Activated naive CD4-positive, alpha-beta T cell treated with anti-CD3 and anti-CD28 coated beads, Interleukin-2, amount 50 U/mL, for 72 hours (primary cell): Measurements from ENCODE around the gene RMND5B. TPM values are rescaled to one million over a fixed set of nuclear protein-coding genes. Genes with fewer than 3 reads are reported as not detected.

Source experiments
- ATAC-seq, 2 donors: fragments of 150-1000 bp; cut with Tn5 transposase; 2 replicates each; pipeline ENCODE4 v1.10.0; 2021; ENCODE audit warnings: mild to moderate bottlenecking in 2 of 2, moderate library complexity in 2 of 2
- DNase-seq, 2 donors: peaks; one replicate each; pipeline ENCODE4 v3.0.0; 2021 to 2022; ENCODE audit warnings: low spot score in 2 of 2
- H3K27ac Mint-ChIP-seq, 2 donors: one replicate each; pipeline ENCODE4 v1.8.0; 2022; ENCODE audit warnings: mild to moderate bottlenecking in 2 of 2, mixed read lengths in 2 of 2
- H3K36me3 Mint-ChIP-seq, 2 donors: one replicate each; pipeline ENCODE4 v1.8.0; 2022; ENCODE audit warnings: mixed read lengths in 2 of 2
- H3K9me3 Mint-ChIP-seq, 2 donors: one replicate each; pipeline ENCODE4 v1.8.0; 2022; ENCODE audit warnings: mixed read lengths in 2 of 2
- total RNA-seq, 2 donors: library from RNA; stranded (reverse); gene quantifications; one replicate each; pipeline ENCODE4 v1.2.3, GENCODE V29; 2022

RMND5B gene
- total RNA-seq, 2 donors from 2014 or later: 29.2 to 34.0 TPM

GRCh38 chr5:178145965-178146820 is 15.4 kb downstream of the RMND5B start:
- peak; percentile 70 to 79 for ATAC-seq
- Mint-ChIP-seq H3K27ac (peak overlapping the region; percentile 44 to 66), H3K36me3 (peaks cover 14 to 16% of the 10 kb centered on the region in 2 donors), H3K9me3 (no peaks in the 10 kb centered on the region)
- DNase-seq: peak; percentile 67 to 71

GRCh38 chr5:178147406-178147805 is 16.6 kb downstream of the RMND5B start:
- peak overlapping the region in 1 of 2 donors; percentile 43 for H3K27ac Mint-ChIP-seq
- H3K36me3 Mint-ChIP-seq: peaks cover 14 to 22% of the 10 kb centered on the region in 2 donors
- no peak for ATAC-seq

GRCh38 chr5:178149199-178149932 is 18.6 kb downstream of the RMND5B start:
- Mint-ChIP-seq H3K9me3 (no peaks in the 10 kb centered on the region), H3K27ac (peak overlapping the region; percentile 70 to 96), H3K36me3 (peaks cover 25 to 28% of the 10 kb centered on the region in 2 donors)
- DNase-seq (no peak), ATAC-seq (no peak)

More at GRCh38 chr5:178147406-178147805, 16.6 kb downstream of the RMND5B start:
- no peak for DNase-seq
- no peaks in the 10 kb centered on the region for H3K9me3 Mint-ChIP-seq

- ATAC-seq (no peak), DNase-seq (no peak)
- H3K27ac Mint-ChIP-seq: peak overlapping the region; percentile 72 to 96
- peaks cover 23 to 25% of the 10 kb centered on the region in 2 donors for H3K36me3 Mint-ChIP-seq
- H3K9me3 Mint-ChIP-seq: no peaks in the 10 kb centered on the region
Observed at GRCh38 chr5:178150977-178151734, 20.3 kb downstream of the RMND5B start.

- peak overlapping the region; percentile 90 to 96 for H3K27ac Mint-ChIP-seq
- no peaks in the 10 kb centered on the region for H3K9me3 Mint-ChIP-seq
- DNase-seq (no peak), ATAC-seq (no peak)
- peaks cover 23 to 24% of the 10 kb centered on the region in 2 donors for H3K36me3 Mint-ChIP-seq
Observed at GRCh38 chr5:178152491-178153444, 22.0 kb downstream of the RMND5B start.

- ATAC-seq: peak; percentile 97 to 99
- Mint-ChIP-seq H3K27ac (peak within 1 kb of the TSS; percentile 96 to 97), H3K36me3 (peaks cover 14 to 23% of the 10 kb centered on the region in 2 donors), H3K9me3 (no peaks in the 10 kb centered on the region)
- peak; percentile 99 for DNase-seq
Observed at GRCh38 chr5:178153530-178154340, 22.9 kb downstream of the RMND5B start, which contains the start of gene NHP2. Gene NHP2, minus strand, starts transcription at chr5:178153885. Its CDS starts 68 bp downstream, at chr5:178153817.

- ATAC-seq (no peak), DNase-seq (no peak)
Observed at GRCh38 chr5:178155065-178155464, 24.3 kb downstream of the RMND5B start.

GRCh38 chr5:178160176-178160575 is 29.4 kb downstream of the RMND5B start:
- no peak for DNase-seq
- ATAC-seq: no peak
- Mint-ChIP-seq H3K9me3 (no peaks in the 10 kb centered on the region), H3K36me3 (no peaks in the 10 kb centered on the region), H3K27ac (no peak overlapping the region)

More at GRCh38 chr5:178155065-178155464, 24.3 kb downstream of the RMND5B start:
- Mint-ChIP-seq H3K27ac (no peak overlapping the region), H3K9me3 (no peaks in the 10 kb centered on the region), H3K36me3 (peaks cover 11 to 23% of the 10 kb centered on the region in 2 donors)

- no peaks in the 10 kb centered on the region for H3K9me3 Mint-ChIP-seq
- no peak overlapping the region for H3K27ac Mint-ChIP-seq
- ATAC-seq: no peak
- no peak for DNase-seq
- no peaks in the 10 kb centered on the region for H3K36me3 Mint-ChIP-seq
Observed at GRCh38 chr5:178162481-178162880, 31.7 kb downstream of the RMND5B start.

GRCh38 chr5:178163772-178164735 is 33.2 kb downstream of the RMND5B start:
- Mint-ChIP-seq H3K36me3 (no peaks in the 10 kb centered on the region), H3K27ac (peak overlapping the region; percentile 41 to 65), H3K9me3 (no peaks in the 10 kb centered on the region)
- DNase-seq (peak; percentile 86 to 99), ATAC-seq (peak; percentile 99)

GRCh38 chr5:178165581-178165980 is 34.8 kb downstream of the RMND5B start:
- Mint-ChIP-seq H3K27ac (no peak overlapping the region), H3K36me3 (no peaks in the 10 kb centered on the region), H3K9me3 (no peaks in the 10 kb centered on the region)
- DNase-seq (peak in 1 of 2 donors; percentile 51), ATAC-seq (no peak)

- Mint-ChIP-seq H3K9me3 (no peaks in the 10 kb centered on the region), H3K27ac (no peak overlapping the region), H3K36me3 (no peaks in the 10 kb centered on the region)
- ATAC-seq (no peak), DNase-seq (no peak)
Observed at GRCh38 chr5:178170455-178170854, 39.6 kb downstream of the RMND5B start.

GRCh38 chr5:178174456-178174855 is 43.6 kb downstream of the RMND5B start:
- no peak for ATAC-seq
- no peak overlapping the region for H3K27ac Mint-ChIP-seq
- no peaks in the 10 kb centered on the region for H3K9me3 Mint-ChIP-seq
- no peaks in the 10 kb centered on the region for H3K36me3 Mint-ChIP-seq
- no peak for DNase-seq

GRCh38 chr5:178176791-178177190 is 46.0 kb downstream of the RMND5B start:
- ATAC-seq (no peak), DNase-seq (no peak)
- no peaks in the 10 kb centered on the region for H3K36me3 Mint-ChIP-seq
- H3K9me3 Mint-ChIP-seq: no peaks in the 10 kb centered on the region
- H3K27ac Mint-ChIP-seq: no peak overlapping the region
